IgD-negative memory B cell (primary cell): ENCODE results near the gene NUP93. TPM values are rescaled to one million over a fixed set of nuclear protein-coding genes. Genes with fewer than 3 reads are reported as not detected.

ENCODE experiments used
- H3K27ac Mint-ChIP-seq, 3 donors: one replicate each; pipeline ENCODE4 v1.8.0; 2020 to 2022; ENCODE audit warnings: mild to moderate bottlenecking in 3 of 3, mixed read lengths in 3 of 3, moderate library complexity in 1 of 3
- H3K27me3 Mint-ChIP-seq: one replicate; pipeline ENCODE4 v1.8.0; 2021; ENCODE audit warnings: mixed read lengths
- H3K36me3 Mint-ChIP-seq: one replicate; pipeline ENCODE4 v1.8.0; 2020; ENCODE audit warnings: mild to moderate bottlenecking, mixed read lengths
- H3K4me1 Mint-ChIP-seq, 3 donors: one replicate each; pipeline ENCODE4 v1.8.0; 2020 to 2022; ENCODE audit warnings: mixed read lengths in 3 of 3, mild to moderate bottlenecking in 1 of 3
- H3K4me3 Mint-ChIP-seq, 4 donors: one replicate each; pipeline ENCODE4 v1.8.0; 2020 to 2022; ENCODE audit warnings: mild to moderate bottlenecking in 4 of 4, mixed read lengths in 4 of 4, moderate library complexity in 3 of 4
- H3K9me3 Mint-ChIP-seq, 3 donors: one replicate each; pipeline ENCODE4 v1.8.0; 2020 to 2021; ENCODE audit warnings: mixed read lengths in 3 of 3, mild to moderate bottlenecking in 1 of 3
- polyA plus RNA-seq: library from polyadenylated mRNA; unstranded; fragments of 300-500 nt; fragmentation: Illumina TruSeq; gene quantifications from one replicate; pipeline ENCODE4 v1.2.3, GENCODE V29; 2021

Gene NUP93
- polyA plus RNA-seq, 1 donor from 2014 or later, result 60.6 TPM

- Mint-ChIP-seq H3K36me3 (peaks cover 2% of the 10 kb centered on the region), H3K27ac (peak overlapping the region in 1 of 3 donors; percentile 10), H3K9me3 (no peaks in the 10 kb centered on the region), H3K27me3 (no peaks in the 10 kb centered on the region), H3K4me1 (peaks cover 7 to 22% (median 8%) of the 10 kb centered on the region in 3 donors), H3K4me3 (peak overlapping the region in 1 of 4 donors; percentile 20)
Observed at GRCh38 chr16:56744996-56745640, 15.2 kb downstream of the NUP93 start.

GRCh38 chr16:56747486-56748045 lies 17.6 kb downstream of the NUP93 start:
- Mint-ChIP-seq H3K9me3 (no peaks in the 10 kb centered on the region), H3K27me3 (no peaks in the 10 kb centered on the region), H3K4me1 (peaks cover 6 to 14% (median 8%) of the 10 kb centered on the region in 3 donors), H3K4me3 (no peak overlapping the region), H3K36me3 (peaks cover 4% of the 10 kb centered on the region), H3K27ac (no peak overlapping the region)

GRCh38 chr16:56748191-56748590 lies 18.3 kb downstream of the NUP93 start:
- H3K27me3 Mint-ChIP-seq, result no peaks in the 10 kb centered on the region
- H3K36me3 Mint-ChIP-seq, result peaks cover 4% of the 10 kb centered on the region
- H3K4me3 Mint-ChIP-seq, result no peak overlapping the region
- no peak overlapping the region for H3K27ac Mint-ChIP-seq
- no peaks in the 10 kb centered on the region for H3K9me3 Mint-ChIP-seq
- H3K4me1 Mint-ChIP-seq, result peaks cover 6 to 13% (median 8%) of the 10 kb centered on the region in 3 donors

- Mint-ChIP-seq H3K36me3 (peaks cover 4% of the 10 kb centered on the region), H3K27me3 (no peaks in the 10 kb centered on the region), H3K4me1 (peaks cover 6 to 13% (median 8%) of the 10 kb centered on the region in 3 donors), H3K9me3 (peaks cover 0 to 5% (median under 1%) of the 10 kb centered on the region in 3 donors), H3K4me3 (no peak overlapping the region), H3K27ac (no peak overlapping the region)
Observed at GRCh38 chr16:56748826-56749225, 18.9 kb downstream of the NUP93 start.

GRCh38 chr16:56749672-56750491 lies 20.0 kb downstream of the NUP93 start:
- H3K27me3 Mint-ChIP-seq, result no peaks in the 10 kb centered on the region
- no peak overlapping the region for H3K27ac Mint-ChIP-seq
- H3K36me3 Mint-ChIP-seq, result peaks cover 4% of the 10 kb centered on the region
- H3K9me3 Mint-ChIP-seq, result peaks cover 0 to 7% (median 3%) of the 10 kb centered on the region in 3 donors
- no peak overlapping the region for H3K4me3 Mint-ChIP-seq
- H3K4me1 Mint-ChIP-seq, result peaks cover 3 to 9% (median 8%) of the 10 kb centered on the region in 3 donors

GRCh38 chr16:56753410-56753809 lies 23.5 kb downstream of the NUP93 start:
- H3K27ac Mint-ChIP-seq, result no peak overlapping the region
- H3K36me3 Mint-ChIP-seq, result peaks cover 6% of the 10 kb centered on the region

GRCh38 chr16:56755038-56755437 lies 25.1 kb downstream of the NUP93 start:
- peaks cover 12% of the 10 kb centered on the region for H3K36me3 Mint-ChIP-seq
- no peak overlapping the region for H3K27ac Mint-ChIP-seq
- peaks cover 0 to 4% (median 0%) of the 10 kb centered on the region in 3 donors for H3K4me1 Mint-ChIP-seq
- H3K27me3 Mint-ChIP-seq, result no peaks in the 10 kb centered on the region
- peaks cover 3 to 7% (median 4%) of the 10 kb centered on the region in 3 donors for H3K9me3 Mint-ChIP-seq
- H3K4me3 Mint-ChIP-seq, result no peak overlapping the region

More at GRCh38 chr16:56753410-56753809, 23.5 kb downstream of the NUP93 start:
- H3K4me3 Mint-ChIP-seq, result no peak overlapping the region
- H3K4me1 Mint-ChIP-seq, result peaks cover 3 to 4% (median 4%) of the 10 kb centered on the region in 3 donors
- H3K9me3 Mint-ChIP-seq, result peaks cover 3 to 7% (median 4%) of the 10 kb centered on the region in 3 donors
- H3K27me3 Mint-ChIP-seq, result no peaks in the 10 kb centered on the region

GRCh38 chr16:56758432-56758831 lies 28.5 kb downstream of the NUP93 start:
- Mint-ChIP-seq H3K4me3 (no peak overlapping the region), H3K36me3 (peaks cover 14% of the 10 kb centered on the region), H3K27ac (no peak overlapping the region)

GRCh38 chr16:56758930-56759329 lies 29.0 kb downstream of the NUP93 start:
- H3K36me3 Mint-ChIP-seq, result peaks cover 16% of the 10 kb centered on the region
- no peak overlapping the region for H3K4me3 Mint-ChIP-seq
- no peaks in the 10 kb centered on the region for H3K27me3 Mint-ChIP-seq
- peaks cover 2 to 4% (median 3%) of the 10 kb centered on the region in 3 donors for H3K4me1 Mint-ChIP-seq
- H3K27ac Mint-ChIP-seq, result no peak overlapping the region
- H3K9me3 Mint-ChIP-seq, result peaks cover 1 to 3% (median 3%) of the 10 kb centered on the region in 3 donors

More at GRCh38 chr16:56758432-56758831, 28.5 kb downstream of the NUP93 start:
- H3K4me1 Mint-ChIP-seq, result peaks cover 2 to 4% (median 2%) of the 10 kb centered on the region in 3 donors
- peaks cover 3 to 6% (median 4%) of the 10 kb centered on the region in 3 donors for H3K9me3 Mint-ChIP-seq
- H3K27me3 Mint-ChIP-seq, result no peaks in the 10 kb centered on the region

GRCh38 chr16:56763291-56763916 lies 33.5 kb downstream of the NUP93 start:
- H3K36me3 Mint-ChIP-seq, result peaks cover 12% of the 10 kb centered on the region
- no peak overlapping the region for H3K4me3 Mint-ChIP-seq
- H3K27ac Mint-ChIP-seq, result no peak overlapping the region
- H3K27me3 Mint-ChIP-seq, result no peaks in the 10 kb centered on the region
- peaks cover 0 to 4% (median 3%) of the 10 kb centered on the region in 3 donors for H3K4me1 Mint-ChIP-seq
- H3K9me3 Mint-ChIP-seq, result no peaks in the 10 kb centered on the region

GRCh38 chr16:56764835-56765234 lies 34.9 kb downstream of the NUP93 start:
- Mint-ChIP-seq H3K27me3 (no peaks in the 10 kb centered on the region), H3K4me3 (peak overlapping the region in 1 of 4 donors; percentile 43), H3K4me1 (peaks cover 2 to 7% (median 6%) of the 10 kb centered on the region in 3 donors), H3K36me3 (peaks cover 6% of the 10 kb centered on the region), H3K9me3 (no peaks in the 10 kb centered on the region), H3K27ac (no peak overlapping the region)

- no peaks in the 10 kb centered on the region for H3K27me3 Mint-ChIP-seq
- H3K9me3 Mint-ChIP-seq, result no peaks in the 10 kb centered on the region
- peaks cover 6 to 7% (median 7%) of the 10 kb centered on the region in 3 donors for H3K4me1 Mint-ChIP-seq
- no peak overlapping the region for H3K4me3 Mint-ChIP-seq
- H3K27ac Mint-ChIP-seq, result no peak overlapping the region
- H3K36me3 Mint-ChIP-seq, result peaks cover 4% of the 10 kb centered on the region
Observed at GRCh38 chr16:56765949-56766348, 36.0 kb downstream of the NUP93 start.

- Mint-ChIP-seq H3K36me3 (peaks cover 4% of the 10 kb centered on the region), H3K4me1 (peaks cover 12 to 14% (median 13%) of the 10 kb centered on the region in 3 donors), H3K27ac (no peak overlapping the region), H3K4me3 (no peak overlapping the region), H3K27me3 (no peaks in the 10 kb centered on the region), H3K9me3 (no peaks in the 10 kb centered on the region)
Observed at GRCh38 chr16:56767024-56767423, 37.1 kb downstream of the NUP93 start.

- no peak overlapping the region for H3K27ac Mint-ChIP-seq
- no peaks in the 10 kb centered on the region for H3K9me3 Mint-ChIP-seq
- no peaks in the 10 kb centered on the region for H3K27me3 Mint-ChIP-seq
- peaks cover 9 to 14% (median 11%) of the 10 kb centered on the region in 3 donors for H3K4me1 Mint-ChIP-seq
- no peaks in the 10 kb centered on the region for H3K36me3 Mint-ChIP-seq
- H3K4me3 Mint-ChIP-seq, result no peak overlapping the region
Observed at GRCh38 chr16:56769677-56770076, 39.7 kb downstream of the NUP93 start.
